Gastrocnemius medialis (tissue), 4 donors: ENCODE results near the gene PRAMEF4.
"Not testable (repeated sequence)": the region's sequence is repeated elsewhere in the genome, so short reads cannot be mapped to it uniquely, and the experiment has no call there.

Experiments
- CTCF ChIP-seq, 5 experiments: fragments of 450-650 bp in 3 of 5; fragments of 200-600 bp in 2 of 5; sonication (generic) in 2 of 5; IDR thresholded peaks in 4 of 5; conservative IDR thresholded peaks in 1 of 5; 1 replicate in 4 of 5; 2 replicates in 1 of 5; pipeline ENCODE4 v1.5.1; 2016 to 2019; ENCODE audit warnings: antibody characterized with exemption in 5 of 5, mild to moderate bottlenecking in 3 of 5, moderate library complexity in 3 of 5
- POLR2A ChIP-seq, 2 donors: fragments of 450-650 bp; IDR thresholded peaks; one replicate each; pipeline ENCODE4 v1.6.1; 2017; ENCODE audit warnings: antibody characterized with exemption in 2 of 2, mild to moderate bottlenecking in 2 of 2, moderate library complexity in 2 of 2

GRCh38 chr1:12921749-12922148 is 35.7 kb upstream of the PRAMEF4 start:
- peak in 1 of 5 experiments; percentile 20 for TF ChIP-seq CTCF (IDR thresholded peaks at IDR 0.05 in 4 of 5, conservative IDR thresholded peaks at IDR 0.05 in 1 of 5)
- TF ChIP-seq POLR2A (IDR thresholded peaks at IDR 0.05), result not testable (repeated sequence)
